HG02973 (cell line): ENCODE results near the gene RASGRP3.

Experiments
- ATAC-seq: cut with Tn5 transposase; IDR thresholded peaks from one replicate; pipeline ENCODE4 v1.9.1; 2021; ENCODE audit warnings: moderate library complexity; ENCODE audit not compliant: unreplicated experiment

RASGRP3 gene

GRCh38 chr2:33573657-33574056, 97.2 kb downstream of the RASGRP3 start:
- ATAC-seq = no peak

DNA sequence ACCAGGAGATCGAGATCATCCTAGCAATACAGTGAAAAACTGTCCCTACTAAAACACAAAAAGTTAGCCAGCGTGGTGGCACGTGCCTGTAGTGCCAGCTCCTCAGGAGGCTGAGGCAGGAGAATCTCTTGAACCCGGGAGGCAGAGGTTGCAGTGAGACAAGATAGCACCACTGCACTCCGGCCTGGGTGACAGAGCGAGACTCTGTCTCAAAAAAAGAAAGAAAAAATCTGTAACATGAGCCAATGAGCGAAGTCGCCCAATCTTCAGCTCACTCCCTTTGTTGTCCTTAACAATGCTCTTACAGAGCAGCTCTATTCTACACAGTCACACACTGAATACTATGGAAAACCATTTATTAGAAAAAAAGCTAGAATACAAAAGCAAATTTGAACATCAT, 100.6 kb downstream of the RASGRP3 start:
- no peak for ATAC-seq

DNA sequence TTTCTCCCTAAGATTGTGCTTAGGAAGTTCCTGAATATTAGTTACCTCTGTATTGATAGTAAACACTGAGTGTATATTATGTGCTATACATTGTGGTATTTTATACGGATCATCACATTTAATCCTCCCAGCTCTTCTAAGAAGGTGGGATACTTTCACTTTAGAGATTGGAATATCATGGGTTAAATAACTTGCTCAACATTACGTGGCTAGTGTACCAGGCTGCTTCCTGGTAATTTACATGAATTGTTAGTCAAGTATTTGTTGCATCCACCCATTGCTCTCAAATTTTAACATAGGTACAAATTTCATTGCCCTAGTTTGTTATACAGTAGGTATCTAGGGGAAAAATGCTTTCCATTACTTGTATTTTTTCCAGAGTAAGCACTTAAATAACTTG, 101.2 kb downstream of the RASGRP3 start:
- no peak for ATAC-seq

- ATAC-seq = no peak
Observed at GRCh38 chr2:33579227-33579626, 102.8 kb downstream of the RASGRP3 start.

GRCh38 chr2:33581872-33582271, 105.4 kb downstream of the RASGRP3 start:
- no peak for ATAC-seq

DNA sequence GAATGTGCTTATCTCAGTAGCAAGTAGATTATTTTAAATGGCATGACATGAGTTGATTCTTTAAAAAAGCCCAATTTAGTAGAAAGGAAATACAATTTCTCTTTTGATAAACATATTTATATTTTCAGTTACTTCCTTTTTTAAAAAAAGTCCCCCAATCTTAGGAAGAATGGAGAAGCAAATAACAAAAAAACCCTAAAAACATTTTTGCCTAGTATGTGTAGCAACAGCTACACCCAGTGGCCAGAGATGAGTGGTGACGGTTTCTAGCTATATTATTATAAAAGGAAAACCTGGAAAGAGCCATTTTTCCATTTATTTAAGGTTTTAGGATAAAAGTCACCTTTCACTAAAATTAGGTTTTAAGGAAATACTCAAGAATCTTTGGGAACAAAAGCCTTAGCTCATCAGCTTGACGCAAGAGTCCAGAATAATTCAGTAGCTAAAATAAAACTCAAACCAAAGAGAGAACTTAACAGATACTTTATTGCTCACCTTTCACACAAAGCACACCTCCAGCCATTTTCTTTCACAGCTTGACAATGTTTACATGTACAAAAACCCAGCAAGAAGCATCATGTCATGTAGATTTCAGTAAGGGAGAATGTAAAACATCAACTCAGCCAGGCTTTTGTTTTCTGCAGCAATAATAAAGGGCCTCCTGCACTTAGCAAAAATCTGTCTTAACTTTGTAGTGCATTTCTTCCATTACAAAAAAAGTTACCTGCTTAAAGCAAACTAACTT, 106.9 kb downstream of the RASGRP3 start:
- ATAC-seq = peak; percentile 55

DNA sequence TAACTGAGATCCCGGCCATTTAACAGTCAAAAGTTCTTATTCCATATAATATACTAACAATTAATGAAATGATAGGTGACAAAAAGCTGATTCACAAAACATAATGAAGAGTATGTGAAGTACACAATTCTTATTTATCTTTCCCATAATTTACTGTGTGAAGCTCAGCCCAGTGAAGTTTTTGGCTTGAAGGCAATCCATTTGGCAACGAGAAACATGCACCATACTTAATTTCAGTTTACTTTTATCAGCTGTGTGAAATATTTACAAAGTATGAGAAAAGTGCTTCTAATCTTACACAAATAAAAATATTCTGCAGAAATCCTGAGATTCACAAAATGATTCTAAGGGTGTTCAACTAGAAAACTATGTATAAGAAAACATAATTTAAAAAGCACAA, 110.3 kb downstream of the RASGRP3 start:
- ATAC-seq = no peak

GRCh38 chr2:33588232-33588631, 111.8 kb downstream of the RASGRP3 start:
- ATAC-seq = no peak

DNA sequence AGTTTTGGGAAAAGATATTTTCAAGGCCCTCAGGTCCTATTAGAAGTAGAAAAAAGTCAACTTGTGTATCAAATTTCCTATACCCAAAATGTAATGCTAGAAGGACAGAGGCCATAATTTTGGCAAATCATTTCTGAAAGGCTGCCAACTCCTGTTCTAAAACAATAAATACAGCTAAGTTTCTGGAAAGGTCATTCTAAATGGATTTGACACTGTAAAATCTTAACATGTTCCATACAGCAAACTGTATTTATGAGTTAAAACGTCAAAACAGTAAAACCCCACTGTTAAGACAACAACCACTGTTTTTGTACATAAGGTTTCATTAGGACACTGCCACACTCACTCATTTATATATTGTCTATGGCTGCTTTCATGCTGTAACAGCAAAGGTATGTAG, 113.0 kb downstream of the RASGRP3 start:
- ATAC-seq = no peak

- no peak for ATAC-seq
Observed at GRCh38 chr2:33595385-33595784, 118.9 kb downstream of the RASGRP3 start.

- ATAC-seq = no peak
Observed at GRCh38 chr2:33597026-33597425, 120.6 kb downstream of the RASGRP3 start.

DNA sequence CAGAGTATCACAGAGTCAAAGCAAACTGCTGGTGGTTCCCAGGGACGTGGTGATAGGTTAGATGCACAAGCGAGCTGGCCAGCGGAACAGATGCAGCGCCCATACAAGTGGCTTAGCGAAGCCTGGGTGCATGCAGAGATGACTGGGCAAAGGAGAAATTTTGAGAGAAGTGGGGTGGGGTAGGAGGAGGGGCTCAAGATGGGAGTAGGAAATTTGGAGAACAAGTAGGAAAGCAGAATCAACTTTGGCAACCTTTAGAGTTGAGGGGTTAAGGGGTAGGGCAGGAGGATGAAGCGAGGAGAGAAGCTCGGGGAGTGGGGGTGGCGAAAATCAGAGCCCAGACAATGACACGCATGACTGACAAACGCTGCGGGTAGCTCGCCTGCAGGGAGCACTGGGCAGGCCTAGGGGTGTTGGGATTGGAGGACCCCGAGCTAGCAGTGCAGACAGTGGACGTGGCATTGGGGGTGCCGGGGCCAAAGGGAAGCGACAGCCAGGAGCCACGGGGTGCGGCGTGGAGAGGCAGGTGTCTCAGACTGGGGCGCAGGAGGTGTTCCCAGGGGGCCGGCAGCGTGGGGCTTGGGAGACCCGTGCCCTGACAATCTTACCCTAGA, 122.2 kb downstream of the RASGRP3 start:
- ATAC-seq = peak; percentile 56

GRCh38 chr2:33599175-33599942, 122.9 kb downstream of the RASGRP3 start, which contains the start of gene FAM98A:
Gene FAM98A, minus strand, starts transcription at chr2:33599299. Its CDS starts 78 bp downstream, at chr2:33599221.
- peak; percentile 90 for ATAC-seq

DNA sequence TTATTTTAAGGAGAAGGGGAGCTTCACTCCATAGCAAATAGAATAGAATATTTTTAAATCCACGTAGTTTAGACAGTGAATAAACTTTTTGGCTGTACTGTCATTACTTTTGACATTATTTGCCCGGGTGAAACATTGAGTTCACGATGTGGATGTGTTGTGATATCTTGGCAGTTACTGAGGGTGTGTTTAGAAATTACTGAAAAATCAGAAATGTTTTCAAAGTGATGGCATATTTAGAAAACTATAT, 123.4 kb downstream of the RASGRP3 start:
- ATAC-seq = no peak

DNA sequence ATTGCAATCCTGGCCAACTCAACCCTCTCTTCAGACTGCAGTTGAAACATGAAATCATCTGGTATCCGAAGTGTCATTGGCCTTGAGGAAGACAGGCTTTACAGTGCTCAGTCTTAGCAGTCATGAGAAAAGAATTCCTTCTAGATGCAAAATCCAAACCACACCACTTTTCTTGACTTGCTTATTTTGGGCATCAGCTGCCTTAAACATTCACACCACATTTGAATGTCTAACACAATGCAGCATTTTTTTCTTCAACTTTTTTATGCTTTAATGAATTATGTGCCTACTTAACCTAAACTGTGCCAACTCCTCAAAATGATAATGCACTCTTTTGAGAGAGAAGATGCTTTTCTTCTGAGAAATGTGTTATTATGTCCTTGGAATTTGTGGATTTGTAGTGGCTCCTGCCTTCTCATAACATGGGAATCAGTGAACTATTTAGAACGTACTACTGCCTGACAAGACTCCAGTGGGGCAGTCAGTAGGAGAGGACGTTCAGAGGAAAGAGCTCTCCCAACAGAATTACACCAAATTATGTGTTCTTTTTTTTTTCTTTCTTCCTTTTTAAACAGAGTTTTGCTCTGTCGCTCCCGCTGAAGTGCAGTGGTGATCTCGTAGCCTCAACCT, 125.9 kb downstream of the RASGRP3 start:
- no peak for ATAC-seq

DNA sequence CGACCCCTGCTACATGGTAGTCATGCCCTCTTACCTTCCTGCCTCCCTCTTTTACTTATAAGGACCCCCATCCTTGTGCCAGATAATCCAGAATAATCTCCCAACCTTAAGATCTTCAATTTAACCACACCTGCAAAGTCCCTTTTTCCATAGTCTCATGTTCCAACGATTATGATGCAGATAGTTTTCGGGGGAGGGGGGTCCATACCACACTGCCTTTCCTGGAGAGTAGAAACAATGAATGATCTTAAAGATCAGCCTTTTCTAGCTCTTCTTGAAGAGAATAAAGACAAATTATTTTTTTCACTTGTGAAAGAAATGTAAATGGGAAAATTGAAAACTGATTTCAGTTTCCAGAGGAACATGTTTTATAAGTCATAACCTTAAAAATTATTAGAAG, 127.0 kb downstream of the RASGRP3 start:
- no peak for ATAC-seq

DNA sequence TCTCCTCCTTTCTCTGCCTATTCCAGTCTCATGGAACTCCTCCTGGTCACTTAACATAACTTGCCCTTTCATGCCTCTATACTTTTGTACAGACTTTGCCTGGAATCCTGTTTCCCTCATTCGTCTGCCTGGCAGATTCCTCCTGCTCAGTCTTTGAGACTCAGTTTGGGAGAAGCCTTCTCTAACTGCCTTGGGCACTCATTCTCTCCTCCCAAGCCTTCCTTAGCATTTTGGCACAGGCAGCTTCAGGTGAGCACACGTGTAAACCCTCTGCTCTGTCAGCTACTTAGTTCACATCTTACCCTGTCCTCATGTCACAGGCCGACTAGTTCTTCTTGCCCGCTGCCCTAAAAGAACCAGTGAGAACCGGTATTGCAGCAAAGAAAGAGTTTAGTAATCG, 128.6 kb downstream of the RASGRP3 start:
- no peak for ATAC-seq

DNA sequence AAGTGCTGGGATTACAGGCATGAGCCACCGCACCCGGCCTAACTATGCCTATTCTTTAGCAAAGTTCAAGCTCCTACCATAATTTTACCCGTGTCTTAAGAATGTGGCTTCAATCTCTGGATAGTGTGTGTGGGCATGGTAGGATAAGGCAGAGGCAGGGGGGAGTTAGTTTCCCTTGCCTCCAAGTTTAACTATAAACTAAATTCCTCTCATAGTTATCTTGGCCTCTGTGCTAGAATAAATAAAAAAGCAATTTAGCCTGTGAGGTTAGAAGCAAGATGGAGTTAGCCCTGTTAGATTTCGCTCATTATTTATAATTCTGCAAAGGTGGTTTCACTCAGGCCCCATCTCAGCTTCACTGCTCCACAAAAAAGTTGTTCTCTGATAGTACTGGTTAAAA, 129.7 kb downstream of the RASGRP3 start:
- no peak for ATAC-seq

GRCh38 chr2:33606622-33607021, 130.2 kb downstream of the RASGRP3 start:
- ATAC-seq = no peak

DNA sequence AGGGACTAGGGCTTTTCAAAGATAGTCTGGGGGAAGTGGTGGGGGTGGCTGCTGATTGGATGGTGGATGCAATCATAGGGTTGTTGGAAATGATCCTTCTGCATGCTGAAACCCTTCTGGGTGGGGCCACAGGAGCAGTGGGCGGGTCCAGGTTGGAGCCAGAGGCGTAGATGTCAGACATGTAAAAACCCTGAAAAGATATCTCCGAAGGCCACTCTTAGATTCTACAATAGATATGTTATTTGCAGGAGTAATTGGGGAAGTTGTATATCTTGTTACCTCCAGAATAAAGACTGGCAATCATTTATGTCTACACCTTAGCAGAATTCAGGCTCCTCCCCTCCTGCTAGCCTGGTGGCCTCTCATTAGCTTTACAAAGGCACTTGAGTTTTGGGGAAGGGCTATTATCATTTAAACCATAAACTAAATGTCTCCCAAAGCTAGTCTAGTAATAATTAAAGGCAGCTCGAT, 130.8 kb downstream of the RASGRP3 start:
- ATAC-seq = no peak

- ATAC-seq = no peak
Observed at GRCh38 chr2:33607905-33608304, 131.5 kb downstream of the RASGRP3 start.

- ATAC-seq = no peak
Observed at GRCh38 chr2:33614190-33614589, 137.7 kb downstream of the RASGRP3 start.
